Neuronal stem cell (in vitro differentiated cells): ENCODE results near the gene TMEM41A. TPM values are rescaled to one million over a fixed set of nuclear protein-coding genes. Genes with fewer than 3 reads are reported as not detected.
A peak's percentile ranks its signal among the peaks of the same experiment; 100 is the strongest.

Experiments
- DNase-seq: peaks from one replicate; pipeline ENCODE4 v3.0.0-alpha.2; 2013; ENCODE audit warnings: low spot score
- H2AFZ ChIP-seq: one replicate; pipeline ENCODE4 v1.6.1; 2013; ENCODE audit warnings: mild to moderate bottlenecking, low read length, inconsistent platforms
- H2AK5ac ChIP-seq: 2 replicates; pipeline ENCODE4 v1.6.1; 2013; ENCODE audit warnings: low read depth, mild to moderate bottlenecking, inconsistent platforms, low read length, moderate library complexity, mixed read lengths
- H2BK120ac ChIP-seq: 2 replicates; pipeline ENCODE4 v1.6.1; 2013; ENCODE audit warnings: low read depth, mild to moderate bottlenecking, inconsistent platforms, low read length, moderate library complexity, mixed read lengths
- H2BK12ac ChIP-seq: one replicate; pipeline ENCODE4 v1.6.1; 2013; ENCODE audit warnings: low read length, inconsistent platforms
- H2BK15ac ChIP-seq: 2 replicates; pipeline ENCODE4 v1.6.1; 2013; ENCODE audit warnings: mild to moderate bottlenecking, low read length, inconsistent platforms, mixed read lengths
- H2BK5ac ChIP-seq: one replicate; pipeline ENCODE4 v1.6.1; 2013; ENCODE audit warnings: inconsistent platforms, mild to moderate bottlenecking, low read length, moderate library complexity
- H3K14ac ChIP-seq: one replicate; pipeline ENCODE4 v1.6.1; 2013; ENCODE audit warnings: low read length, inconsistent platforms
- H3K18ac ChIP-seq: 2 replicates; pipeline ENCODE4 v1.6.1; 2013; ENCODE audit warnings: low read length, inconsistent platforms
- H3K23ac ChIP-seq: 2 replicates; pipeline ENCODE4 v1.6.1; 2013; ENCODE audit warnings: low read depth, mild to moderate bottlenecking, mixed read lengths, low read length, inconsistent platforms; ENCODE audit not compliant: poor library complexity
- H3K27ac ChIP-seq: replicated peaks from 3 replicates; pipeline ENCODE4 v1.5.1; 2013; ENCODE audit warnings: low read length, inconsistent platforms
- H3K27me3 ChIP-seq, 3 experiments: 2 replicates each; pipeline ENCODE4 v1.6.1; 2013; ENCODE audit warnings: low read length in 3 of 3, mild to moderate bottlenecking in 2 of 3, inconsistent platforms in 1 of 3, low read depth in 1 of 3, mixed read lengths in 1 of 3, moderate library complexity in 1 of 3; ENCODE audit not compliant: control insufficient read depth in 3 of 3, insufficient read depth in 3 of 3
- H3K36me3 ChIP-seq, 2 donors: replicated peaks in 1 of 2; 2 replicates each; pipeline ENCODE4 v1.6.1; 2013; ENCODE audit warnings: low read length in 2 of 2; ENCODE audit not compliant: control insufficient read depth in 2 of 2, insufficient read depth in 2 of 2
- H3K4ac ChIP-seq: 2 replicates; pipeline ENCODE4 v1.6.1; 2013; ENCODE audit warnings: inconsistent platforms, mild to moderate bottlenecking, low read length, moderate library complexity
- H3K4me1 ChIP-seq, 2 donors: 1 replicate in 1 of 2; 2 replicates in 1 of 2; pipeline ENCODE4 v1.6.1; 2013; ENCODE audit warnings: low read length in 2 of 2, low read depth in 1 of 2; ENCODE audit not compliant: control insufficient read depth in 2 of 2, insufficient read depth in 1 of 2
- H3K4me2 ChIP-seq: one replicate; pipeline ENCODE4 v1.6.1; 2013; ENCODE audit warnings: mild to moderate bottlenecking, low read length, inconsistent platforms; ENCODE audit not compliant: insufficient read depth, poor library complexity, severe bottlenecking
- H3K4me3 ChIP-seq, 2 donors: 2 replicates each; pipeline ENCODE4 v1.5.1; 2013; ENCODE audit warnings: low read length in 2 of 2, mild to moderate bottlenecking in 2 of 2, inconsistent platforms in 1 of 2, moderate library complexity in 1 of 2
- H3K79me1 ChIP-seq: one replicate; pipeline ENCODE4 v1.6.1; 2013; ENCODE audit warnings: low read depth, mild to moderate bottlenecking, inconsistent platforms, low read length, moderate library complexity
- H3K9ac ChIP-seq: one replicate; pipeline ENCODE4 v1.6.1; 2013; ENCODE audit warnings: mild to moderate bottlenecking, low read depth, low read length, inconsistent platforms; ENCODE audit not compliant: poor library complexity
- H3K9me3 ChIP-seq, 2 donors: replicated peaks in 1 of 2; 2 replicates each; pipeline versions ENCODE3 to v1.6.1; 2013; ENCODE audit warnings: low read length in 2 of 2, mild to moderate bottlenecking in 2 of 2, inconsistent platforms in 1 of 2, low read depth in 1 of 2, mixed read lengths in 1 of 2, moderate library complexity in 1 of 2; ENCODE audit not compliant: control insufficient read depth in 2 of 2, insufficient read depth in 1 of 2
- H4K8ac ChIP-seq: one replicate; pipeline ENCODE4 v1.6.1; 2013; ENCODE audit warnings: low read depth, mild to moderate bottlenecking, inconsistent platforms, low read length, moderate library complexity
- H4K91ac ChIP-seq: one replicate; pipeline ENCODE4 v1.6.1; 2013; ENCODE audit warnings: low read length, low read depth, mild to moderate bottlenecking, inconsistent platforms; ENCODE audit not compliant: poor library complexity
- WGBS, 2 donors: extraction: QIAGEN DNeasy Blood & Tissue Kit; methylation state at CpG; one replicate each; pipeline ENCODE4 v1.1.7; 2013; ENCODE audit warnings: missing lambda C conversion rate in 2 of 2, mixed read lengths in 1 of 2; ENCODE audit not compliant: insufficient read length in 2 of 2, insufficient replicate concordance in 1 of 2; ENCODE audit errors: extremely low coverage in 2 of 2; 5-methylcytosine and 5-hydroxymethylcytosine counted together
- polyA plus RNA-seq, 2 experiments: library from polyadenylated mRNA; stranded (reverse); fragments of 200-250 nt; gene quantifications; one replicate each; pipeline ENCODE4 v1.2.3, GENCODE V29; 2013

TMEM41A gene
- polyA plus RNA-seq (2013, experiment 1 of 2), result 10.9 TPM
- polyA plus RNA-seq (2013, experiment 2 of 2), result 11.6 TPM

GRCh38 chr3:185498503-185499396 lies at the start of gene TMEM41A:
Gene TMEM41A, minus strand, starts transcription at chr3:185499035. Its CDS starts 74 bp downstream, at chr3:185498961.
- Histone ChIP-seq H2BK12ac (no peak within 1 kb of the TSS), H3K27ac (no peak within 1 kb of the TSS)

GRCh38 chr3:185540695-185541094 lies 41.9 kb upstream of the TMEM41A start:
- H2BK5ac ChIP-seq, result no peak overlapping the region
- H2AK5ac ChIP-seq, result no peak overlapping the region
- no peak overlapping the region for H3K4me3 ChIP-seq
- no peak overlapping the region for H3K4me2 ChIP-seq
- H2BK15ac ChIP-seq, result no peak overlapping the region
- no peak overlapping the region for H3K4ac ChIP-seq
- H4K8ac ChIP-seq, result no peak overlapping the region
- no peak overlapping the region for H3K27ac ChIP-seq
- H3K14ac ChIP-seq, result no peak overlapping the region
- no peak overlapping the region for H3K18ac ChIP-seq
- H4K91ac ChIP-seq, result no peak overlapping the region
- WGBS, 2 donors, result no CpG with 5 or more reads among the region's 7 CpGs
- H3K4me1 ChIP-seq, result peaks cover 2 to 5% of the 10 kb centered on the region in 2 donors
- no peaks in the 10 kb centered on the region for H3K79me1 ChIP-seq
- H3K36me3 ChIP-seq, result no peaks in the 10 kb centered on the region
- no peaks in the 10 kb centered on the region for H3K9me3 ChIP-seq
- no peak overlapping the region for H2AFZ ChIP-seq
- no peak overlapping the region for H2BK120ac ChIP-seq
- peaks cover 0 to 3% (median 0%) of the 10 kb centered on the region in 3 experiments for H3K27me3 ChIP-seq
- no peak for DNase-seq
- H2BK12ac ChIP-seq, result no peak overlapping the region
- H3K9ac ChIP-seq, result no peak overlapping the region
- no peak overlapping the region for H3K23ac ChIP-seq

More at GRCh38 chr3:185498503-185499396, at the start of gene TMEM41A:
- DNase-seq, result peak; percentile 86
- Histone ChIP-seq H3K14ac (peak within 1 kb of the TSS; percentile 87), H4K91ac (no peak within 1 kb of the TSS), H3K36me3 (peaks cover 6 to 31% of the 10 kb centered on the region in 2 donors), H3K18ac (peak within 1 kb of the TSS; percentile 95), H3K4me3 (peak within 1 kb of the TSS; percentile 90 to 98), H3K27me3 (peaks cover 0 to 2% (median 0%) of the 10 kb centered on the region in 3 experiments), H3K4me1 (peaks cover 0 to 4% of the 10 kb centered on the region in 2 donors), H3K9me3 (no peaks in the 10 kb centered on the region), H3K4me2 (peak within 1 kb of the TSS; percentile 72), H3K4ac (no peak within 1 kb of the TSS), H3K79me1 (peaks cover 3% of the 10 kb centered on the region), H2BK120ac (peak within 1 kb of the TSS; percentile 43), H2BK5ac (no peak within 1 kb of the TSS), H3K23ac (peak within 1 kb of the TSS; percentile 96), H2AFZ (peak within 1 kb of the TSS; percentile 96), H4K8ac (peak within 1 kb of the TSS; percentile 56), H2BK15ac (peak within 1 kb of the TSS; percentile 51), H2AK5ac (no peak within 1 kb of the TSS), H3K9ac (peak within 1 kb of the TSS; percentile 96)
- WGBS, 2 donors, result no CpG with 5 or more reads among the region's 82 CpGs

DNA sequence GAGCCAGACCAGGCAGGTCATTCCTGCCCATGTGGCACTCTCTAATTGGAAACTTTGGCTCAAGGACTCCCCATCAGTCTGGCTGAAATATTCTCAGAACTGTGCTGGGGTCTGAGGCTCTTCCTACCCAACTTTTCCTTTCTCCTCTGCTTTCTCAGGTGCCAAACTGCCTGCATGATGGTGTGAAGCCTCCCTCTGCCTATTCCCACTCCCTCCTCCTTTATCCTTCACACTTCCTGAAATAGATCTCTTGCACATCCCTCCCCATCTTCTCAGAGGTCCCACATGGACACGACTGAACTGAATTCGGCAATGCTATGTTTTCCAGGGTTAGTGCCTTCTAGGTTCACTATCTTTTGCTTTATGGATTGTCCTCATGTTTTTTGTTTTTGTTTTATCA lies 41.1 kb upstream of the TMEM41A start:
- Histone ChIP-seq H3K9me3 (no peaks in the 10 kb centered on the region), H2AK5ac (no peak overlapping the region), H3K23ac (no peak overlapping the region), H3K4me1 (peaks cover 2 to 5% of the 10 kb centered on the region in 2 donors), H3K14ac (no peak overlapping the region), H2BK12ac (no peak overlapping the region), H3K4me3 (peak overlapping the region in 1 of 2 donors; percentile 9), H3K27ac (no peak overlapping the region), H3K9ac (no peak overlapping the region), H4K8ac (no peak overlapping the region), H3K79me1 (no peaks in the 10 kb centered on the region), H2BK5ac (no peak overlapping the region), H3K18ac (no peak overlapping the region), H3K27me3 (peaks cover 0 to 3% (median 0%) of the 10 kb centered on the region in 3 experiments), H2AFZ (peak overlapping the region; percentile 35), H3K4me2 (no peak overlapping the region), H3K4ac (no peak overlapping the region), H2BK15ac (no peak overlapping the region), H3K36me3 (no peaks in the 10 kb centered on the region), H2BK120ac (no peak overlapping the region), H4K91ac (no peak overlapping the region)
- no CpG with 5 or more reads among the region's 2 CpGs for WGBS, 2 donors
- DNase-seq, result no peak

GRCh38 chr3:185537369-185537970 lies 38.6 kb upstream of the TMEM41A start:
- Histone ChIP-seq H2BK5ac (no peak overlapping the region), H3K4me2 (no peak overlapping the region), H2BK120ac (no peak overlapping the region), H3K4me1 (peaks cover 4 to 5% of the 10 kb centered on the region in 2 donors), H4K91ac (no peak overlapping the region), H3K23ac (no peak overlapping the region), H2BK12ac (no peak overlapping the region), H2BK15ac (no peak overlapping the region), H2AFZ (peak overlapping the region; percentile 87), H3K79me1 (no peaks in the 10 kb centered on the region), H3K14ac (no peak overlapping the region), H3K4me3 (no peak overlapping the region), H3K36me3 (no peaks in the 10 kb centered on the region), H3K9ac (no peak overlapping the region), H3K27me3 (peaks cover 0 to 3% (median 0%) of the 10 kb centered on the region in 3 experiments), H2AK5ac (no peak overlapping the region), H3K9me3 (no peaks in the 10 kb centered on the region), H3K27ac (no peak overlapping the region), H3K18ac (no peak overlapping the region), H3K4ac (no peak overlapping the region), H4K8ac (no peak overlapping the region)
- no peak for DNase-seq
- WGBS, 2 donors, result no CpG with 5 or more reads among the region's 9 CpGs
